Stimulated activated CD4-positive, alpha-beta T cell treated with anti-CD3 and anti-CD28 coated beads, Interleukin-2, amount 100 ng/mL, for 48 hours (primary cell): Measurements from ENCODE around the gene CAMKMT.
"Not testable (repeated sequence)": the region's sequence is repeated elsewhere in the genome, so short reads cannot be mapped to it uniquely, and the experiment has no call there.

Experiments used
- DNase-seq, 2 donors: peaks; one replicate each; pipeline ENCODE4 v3.0.0-alpha.2; 2020

CAMKMT gene

DNA sequence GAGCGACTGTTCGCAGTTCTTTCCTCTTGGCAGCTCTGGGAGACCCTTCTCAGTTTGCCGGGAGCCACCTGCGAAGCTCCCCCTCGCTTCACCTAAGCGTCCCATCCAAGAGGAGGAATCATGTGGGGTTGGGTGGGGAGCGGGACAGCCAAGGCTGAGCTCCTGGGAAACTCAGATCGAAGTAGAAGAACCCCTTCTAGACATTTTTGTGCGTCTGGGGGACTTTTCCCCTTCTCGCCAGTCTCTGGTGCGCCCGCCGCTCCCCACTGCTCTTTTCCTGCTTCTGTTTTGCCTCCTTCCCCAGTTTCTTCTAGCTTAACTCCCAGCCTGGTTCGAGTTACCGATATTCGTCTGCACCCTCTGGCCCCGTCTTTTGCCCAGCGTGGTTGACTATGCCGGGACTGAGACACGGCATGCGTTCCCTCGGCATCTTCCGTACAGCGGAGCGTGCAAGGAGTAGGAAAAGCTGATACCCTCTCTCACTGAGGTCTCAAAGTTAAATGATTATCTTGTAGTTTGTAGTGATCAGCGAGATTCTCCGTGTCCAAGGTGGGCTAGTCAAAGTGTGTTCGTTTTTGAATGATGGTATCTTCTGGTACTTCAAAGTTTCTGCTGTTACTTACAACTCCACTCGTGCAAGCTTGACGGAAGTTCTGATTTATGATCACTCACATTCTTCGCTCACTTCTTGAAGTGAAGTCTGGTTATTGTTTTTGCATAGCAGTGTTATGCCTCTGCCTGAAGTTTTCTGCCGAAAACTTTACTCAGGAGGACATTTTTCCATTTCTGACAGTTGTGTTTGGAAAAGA, 664 bp downstream of the CAMKMT start:
- peak; percentile 21 to 33 for DNase-seq

- DNase-seq: no peak
Observed at GRCh38 chr2:44364604-44365003, 2.9 kb downstream of the CAMKMT start.

- DNase-seq: no peak
Observed at GRCh38 chr2:44367591-44367990, 5.8 kb downstream of the CAMKMT start.

DNA sequence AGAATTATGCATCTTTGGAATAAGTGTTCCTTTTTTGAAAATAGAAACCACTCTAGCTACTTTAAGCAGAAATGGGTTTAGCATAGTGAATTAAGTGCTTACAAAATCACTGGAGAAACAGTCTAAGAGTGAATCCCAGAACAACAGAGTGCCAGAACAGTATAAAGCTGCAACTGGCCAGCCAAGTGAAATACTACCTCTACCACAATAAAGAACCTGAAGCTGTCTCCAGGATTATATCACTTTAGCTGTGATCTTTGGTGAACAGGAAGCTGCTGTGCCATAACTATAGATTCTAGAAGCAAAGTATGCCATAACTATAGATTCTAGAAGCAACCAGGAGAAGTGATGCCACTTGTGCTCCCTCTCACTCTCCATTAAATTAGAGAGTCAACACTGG, 7.6 kb downstream of the CAMKMT start:
- no peak for DNase-seq

DNA sequence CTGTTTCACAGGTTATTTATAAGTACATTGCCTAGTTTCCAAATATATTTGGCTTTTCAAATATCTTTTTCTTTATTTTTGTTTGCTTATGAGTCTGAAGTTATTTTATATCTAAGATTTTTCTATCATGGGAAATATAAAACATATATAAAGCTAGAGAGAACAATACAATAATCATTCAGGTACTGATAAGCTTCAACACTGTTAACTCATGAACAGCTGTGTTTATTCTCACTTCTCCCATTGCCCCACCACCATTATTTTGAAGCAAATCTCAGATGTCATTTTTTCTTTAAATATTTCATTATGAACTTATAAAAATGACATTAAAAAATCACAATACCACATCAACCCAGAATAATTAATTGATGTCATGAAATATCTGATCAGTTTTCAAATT, 9.7 kb downstream of the CAMKMT start:
- no peak for DNase-seq

DNA sequence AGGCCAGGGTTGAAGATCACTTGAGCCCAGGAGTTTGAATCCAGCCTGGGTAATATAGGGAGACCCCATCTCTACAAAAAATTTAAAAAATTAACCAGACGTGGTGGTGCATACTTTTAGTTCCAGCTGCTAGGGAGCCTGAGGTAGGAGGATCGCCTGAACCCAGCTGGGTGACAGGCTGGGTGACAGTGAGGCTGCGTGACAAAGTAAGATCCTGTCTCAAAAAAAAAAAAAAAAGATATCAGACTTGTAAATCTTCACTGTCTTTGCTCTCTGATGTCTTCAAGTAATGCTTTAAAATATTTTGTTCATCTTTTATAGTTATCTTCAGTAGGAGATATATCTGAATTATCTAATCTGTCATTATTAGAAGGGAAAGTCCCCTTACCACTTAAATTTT, 10.5 kb downstream of the CAMKMT start:
- no peak for DNase-seq

DNA sequence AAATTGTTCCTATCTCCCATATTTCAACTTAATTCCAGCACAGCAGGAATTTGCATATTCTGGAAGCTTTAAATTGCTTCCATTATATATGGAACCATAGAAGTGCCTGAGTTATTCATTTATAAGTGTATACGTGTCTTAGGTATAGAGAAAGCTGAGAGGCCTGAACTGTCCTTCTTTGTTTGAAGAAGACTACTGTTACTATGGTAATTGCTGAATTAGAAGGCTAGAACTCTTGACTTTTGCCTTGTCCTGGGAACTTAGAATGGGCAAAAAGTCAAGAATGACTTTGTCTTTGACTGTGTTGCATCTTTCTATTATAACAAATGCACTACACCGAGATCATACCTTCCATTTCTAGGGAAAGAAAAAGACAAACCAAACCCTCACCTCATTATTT, 15.7 kb downstream of the CAMKMT start:
- DNase-seq: no peak

DNA sequence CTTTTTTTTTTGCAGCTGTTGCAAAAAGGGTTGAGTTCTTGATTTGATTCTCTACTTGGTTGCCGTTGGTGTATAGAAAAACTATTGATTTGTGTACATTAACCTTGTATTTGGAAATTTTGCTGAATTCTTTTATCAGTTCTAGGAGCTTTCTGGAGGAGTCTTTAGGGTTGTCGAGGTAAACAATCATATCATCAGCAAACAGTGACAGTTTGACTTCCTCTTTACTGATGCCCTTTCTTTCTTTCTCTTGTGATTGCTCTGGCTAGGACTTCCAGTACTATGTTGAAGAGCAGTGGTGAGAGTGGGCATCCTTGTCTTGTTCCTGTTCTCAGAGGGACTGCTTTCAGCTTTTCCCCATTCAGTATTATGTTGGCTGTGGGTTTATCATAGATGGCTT, 23.5 kb downstream of the CAMKMT start:
- DNase-seq: not testable (repeated sequence)

- no peak for DNase-seq
Observed at GRCh38 chr2:44388877-44389276, 27.1 kb downstream of the CAMKMT start.

- DNase-seq: no peak
Observed at GRCh38 chr2:44389895-44390294, 28.1 kb downstream of the CAMKMT start.

DNA sequence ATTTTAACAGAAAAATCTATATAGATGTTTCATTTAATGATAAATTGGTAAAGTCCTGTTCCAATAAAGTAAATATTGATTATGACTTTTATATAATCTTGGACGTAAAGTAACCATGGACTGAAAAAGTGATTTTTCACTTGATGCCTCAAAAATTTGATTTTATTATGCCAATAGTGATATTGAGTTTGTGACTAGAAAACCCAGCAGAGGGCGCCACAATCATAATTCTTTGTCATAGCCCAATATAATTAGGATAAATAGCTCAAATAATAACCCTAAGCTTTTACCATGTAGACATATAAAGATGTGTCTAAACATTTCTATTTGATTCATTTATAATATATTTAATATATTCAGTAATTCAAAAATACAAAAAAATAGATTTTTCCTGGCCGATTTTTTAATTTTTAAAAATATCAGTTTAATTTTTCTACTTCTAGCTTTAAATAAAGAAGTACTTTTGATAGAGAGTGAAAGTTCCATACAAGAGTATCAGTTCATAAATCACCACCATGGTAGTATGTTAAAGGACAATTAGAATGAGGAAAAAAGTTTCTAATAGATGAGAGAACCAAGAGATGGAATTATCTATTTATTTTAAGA, 30.7 kb downstream of the CAMKMT start:
- peak; percentile 44 to 50 for DNase-seq

- DNase-seq: no peak
Observed at GRCh38 chr2:44397447-44398175, 35.9 kb downstream of the CAMKMT start.

DNA sequence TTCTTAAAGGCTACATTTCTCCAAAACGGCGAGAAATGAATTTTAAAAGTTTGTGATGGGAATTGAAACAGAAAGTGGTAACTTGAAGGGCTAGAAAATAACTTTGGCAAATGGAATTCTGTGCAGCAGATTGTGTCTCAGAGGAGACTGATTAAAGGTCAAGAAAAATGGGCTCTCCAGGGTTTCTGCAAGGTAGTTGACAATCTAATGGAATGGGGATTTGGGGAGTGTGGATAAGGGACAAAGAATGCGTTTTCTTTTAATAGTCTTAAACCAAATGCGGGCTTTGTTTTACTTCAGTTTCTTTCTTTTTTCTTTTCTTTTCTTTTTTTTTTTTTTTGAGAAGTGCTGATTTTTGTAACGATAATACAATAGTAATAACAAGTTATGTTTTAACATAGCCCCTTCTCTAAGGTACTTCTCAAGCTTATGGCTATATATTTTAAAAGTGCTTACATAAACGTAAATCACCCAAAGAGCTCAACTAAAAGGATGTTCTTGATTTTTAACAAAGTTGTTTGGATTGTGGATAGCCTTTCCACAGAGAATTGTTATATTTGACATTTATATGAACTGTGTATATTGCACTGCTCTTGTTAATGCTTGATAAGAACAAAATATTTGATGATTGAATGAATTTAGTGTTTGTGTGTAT, 36.6 kb downstream of the CAMKMT start:
- no peak for DNase-seq

DNA sequence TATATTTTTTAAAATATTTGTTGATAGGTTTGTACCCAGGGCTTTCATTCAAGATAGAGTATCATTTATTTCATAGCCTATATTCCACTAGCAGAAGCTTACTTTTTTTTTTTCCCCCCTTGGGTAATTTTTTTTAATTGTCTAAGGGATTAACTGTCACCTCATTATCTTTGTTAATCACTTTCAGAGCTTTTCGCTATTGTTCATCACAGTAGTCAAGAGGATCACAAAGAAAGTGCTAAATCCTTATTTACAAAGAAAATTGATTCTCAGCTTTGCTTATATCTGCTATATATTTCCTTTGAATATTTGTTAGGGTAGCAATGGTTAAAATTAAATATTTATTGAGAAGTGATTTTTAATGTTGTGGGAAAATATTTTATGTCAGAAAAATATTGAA, 59.0 kb downstream of the CAMKMT start:
- DNase-seq: no peak

- DNase-seq: no peak
Observed at GRCh38 chr2:44424211-44424610, 62.5 kb downstream of the CAMKMT start.

GRCh38 chr2:44429034-44429433, 67.3 kb downstream of the CAMKMT start:
- DNase-seq: no peak

- DNase-seq: no peak
Observed at GRCh38 chr2:44430342-44430741, 68.6 kb downstream of the CAMKMT start.

GRCh38 chr2:44433895-44434294, 72.1 kb downstream of the CAMKMT start:
- DNase-seq: no peak

GRCh38 chr2:44441200-44441599, 79.5 kb downstream of the CAMKMT start:
- DNase-seq: no peak

DNA sequence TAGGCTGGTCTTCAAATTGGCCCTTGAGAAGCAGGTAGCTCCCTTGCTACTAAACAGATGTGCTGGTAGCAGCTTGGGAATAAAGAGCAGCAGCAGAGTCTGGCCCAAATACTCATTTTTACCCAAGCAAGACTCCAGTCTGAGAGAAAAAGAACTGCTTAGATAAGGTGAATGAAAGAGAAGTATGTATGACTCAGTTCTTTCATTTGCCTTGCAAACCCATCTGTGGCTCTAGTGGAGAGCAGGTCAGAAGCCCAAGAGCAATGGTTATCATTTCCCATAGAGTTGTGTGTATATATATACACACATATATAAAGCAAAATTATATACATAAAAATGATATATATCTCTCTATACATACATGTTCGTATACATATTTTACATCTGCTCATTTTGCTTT, 80.3 kb downstream of the CAMKMT start:
- DNase-seq: no peak

DNA sequence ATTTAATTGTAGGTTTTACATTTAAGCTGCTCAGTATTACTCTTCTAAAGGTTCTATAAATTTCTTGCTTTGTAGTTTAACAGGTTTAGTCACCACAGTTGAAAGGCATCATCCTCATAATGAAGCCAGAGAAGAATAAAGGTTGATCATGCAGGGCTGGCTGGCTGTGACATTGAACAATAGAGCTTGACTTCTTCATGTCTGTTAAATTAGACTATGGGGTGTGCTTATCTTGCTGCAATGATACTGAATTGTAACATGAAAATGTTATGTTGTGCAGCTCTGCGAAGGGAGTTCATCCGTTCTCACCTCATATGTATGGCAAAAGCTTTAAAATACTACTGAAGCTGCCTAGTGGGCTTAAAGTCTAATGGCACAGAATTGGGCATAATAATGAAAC, 81.8 kb downstream of the CAMKMT start:
- DNase-seq: no peak

DNA sequence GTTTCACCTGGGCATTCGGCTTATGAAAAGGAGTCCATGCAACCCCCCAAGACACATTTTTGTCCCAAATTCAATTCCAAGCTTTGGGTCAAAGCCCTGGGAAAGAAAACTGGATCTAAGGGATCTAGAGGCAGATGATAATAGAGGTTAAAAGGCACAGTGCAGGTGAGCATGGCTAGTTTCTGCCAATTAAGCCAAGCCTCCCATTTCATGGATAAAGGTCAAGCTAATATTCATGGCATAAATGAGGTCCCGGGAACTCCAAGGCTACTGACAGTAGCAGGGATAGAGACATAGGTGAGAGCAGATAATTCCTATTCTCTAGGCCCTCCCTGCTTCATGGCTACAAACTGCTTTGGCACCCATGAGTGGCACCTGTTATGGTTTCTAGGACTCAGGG, 83.1 kb downstream of the CAMKMT start:
- DNase-seq: no peak

- DNase-seq: no peak
Observed at GRCh38 chr2:44448860-44449527, 87.2 kb downstream of the CAMKMT start.
